22Rv1 (cell line): ENCODE measurements around the gene ALX3.

Experiments
- ZFX ChIP-seq: fragments of 450-650 bp; IDR thresholded peaks from 2 replicates; pipeline ENCODE4 v1.6.1; 2017; ENCODE audit warnings: antibody characterized with exemption, borderline replicate concordance
- TF ChIP-seq, protein P1 (sequence below): fragments of 450-650 bp; IDR thresholded peaks from 2 replicates; pipeline ENCODE4 v1.5.1; 2017; ENCODE audit warnings: mild to moderate bottlenecking

DNA sequence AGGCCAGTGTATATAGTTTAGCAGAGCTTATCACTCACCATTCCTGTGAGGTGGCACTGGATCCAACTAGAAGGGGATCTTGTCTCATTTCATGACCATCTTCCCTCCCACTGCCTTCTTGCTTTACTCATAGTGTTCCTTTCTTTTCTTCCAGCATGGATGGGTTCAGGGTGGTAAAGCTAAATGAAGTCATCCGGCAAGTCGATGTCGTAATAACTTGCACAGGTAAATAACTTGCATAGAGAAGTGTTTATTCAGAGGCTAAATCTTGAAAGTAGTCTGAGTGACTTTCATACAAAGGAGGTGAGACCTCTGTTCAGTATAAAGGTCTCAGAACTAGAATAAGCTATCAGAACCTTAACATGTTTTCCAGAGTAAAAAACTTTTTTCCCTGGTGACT, 52.7 kb downstream of the ALX3 start:
- TF ChIP-seq, protein P1, sequence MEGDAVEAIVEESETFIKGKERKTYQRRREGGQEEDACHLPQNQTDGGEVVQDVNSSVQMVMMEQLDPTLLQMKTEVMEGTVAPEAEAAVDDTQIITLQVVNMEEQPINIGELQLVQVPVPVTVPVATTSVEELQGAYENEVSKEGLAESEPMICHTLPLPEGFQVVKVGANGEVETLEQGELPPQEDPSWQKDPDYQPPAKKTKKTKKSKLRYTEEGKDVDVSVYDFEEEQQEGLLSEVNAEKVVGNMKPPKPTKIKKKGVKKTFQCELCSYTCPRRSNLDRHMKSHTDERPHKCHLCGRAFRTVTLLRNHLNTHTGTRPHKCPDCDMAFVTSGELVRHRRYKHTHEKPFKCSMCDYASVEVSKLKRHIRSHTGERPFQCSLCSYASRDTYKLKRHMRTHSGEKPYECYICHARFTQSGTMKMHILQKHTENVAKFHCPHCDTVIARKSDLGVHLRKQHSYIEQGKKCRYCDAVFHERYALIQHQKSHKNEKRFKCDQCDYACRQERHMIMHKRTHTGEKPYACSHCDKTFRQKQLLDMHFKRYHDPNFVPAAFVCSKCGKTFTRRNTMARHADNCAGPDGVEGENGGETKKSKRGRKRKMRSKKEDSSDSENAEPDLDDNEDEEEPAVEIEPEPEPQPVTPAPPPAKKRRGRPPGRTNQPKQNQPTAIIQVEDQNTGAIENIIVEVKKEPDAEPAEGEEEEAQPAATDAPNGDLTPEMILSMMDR = no peak
- TF ChIP-seq ZFX = no peak
